ENCODE data around the gene TMC4. TPM values are rescaled to one million over a fixed set of nuclear protein-coding genes. Genes with fewer than 3 reads are reported as not detected.

TMC4 gene
- total and polyA plus RNA-seq, 7 donors = 0.66 to 55.4 (median 13.9) TPM; not detected in 2

- Histone ChIP-seq H3K27me3 (no peaks in the 10 kb centered on the region), H3K4me1 (no peaks in the 10 kb centered on the region), H3K36me3 (peaks cover 67 to 94% (median 82%) of the 10 kb centered on the region in 4 donors), H3K9me3 (no peaks in the 10 kb centered on the region), H3K4me3 (no peak overlapping the region), H3K27ac (no peak overlapping the region)
- no peak for DNase-seq
- no peak for TF ChIP-seq POLR2A (IDR thresholded peaks at IDR 0.05)
- TF ChIP-seq CTCF (IDR thresholded peaks at IDR 0.05) = no peak
- no peak for TF ChIP-seq POLR2AphosphoS5 (IDR thresholded peaks at IDR 0.05)
- TF ChIP-seq EP300 (IDR thresholded peaks at IDR 0.05) = no peak
- intact Hi-C loops (cut with DNase I) = no loop called here
- 92 to 93% methylated on average over 9 of the region's 9 CpGs for WGBS, 2 donors
Observed at GRCh38 chr19:54125713-54126112, 47.2 kb downstream of the TMC4 start.

- H3K9me3 ChIP-seq = no peaks in the 10 kb centered on the region
- TF ChIP-seq CTCF (IDR thresholded peaks at IDR 0.05) = no peak
- peaks cover 73 to 98% (median 91%) of the 10 kb centered on the region in 4 donors for H3K36me3 ChIP-seq
- H3K4me1 ChIP-seq = no peaks in the 10 kb centered on the region
- intact Hi-C loops (cut with DNase I) = no loop called here
- no peaks in the 10 kb centered on the region for H3K27me3 ChIP-seq
- H3K4me3 ChIP-seq = no peak overlapping the region
- H3K27ac ChIP-seq = no peak overlapping the region
- 95 to 96% methylated on average over 19 of the region's 19 CpGs for WGBS, 2 donors
- no peak for DNase-seq
Observed at GRCh38 chr19:54124393-54124792, 48.6 kb downstream of the TMC4 start.

- Histone ChIP-seq H3K27me3 (no peaks in the 10 kb centered on the region), H3K4me1 (no peaks in the 10 kb centered on the region), H3K4me3 (no peak overlapping the region), H3K9me3 (no peaks in the 10 kb centered on the region), H3K27ac (no peak overlapping the region), H3K36me3 (peaks cover 66 to 98% (median 87%) of the 10 kb centered on the region in 4 donors)
- WGBS, 2 donors = 95 to 96% methylated on average over 17 of the region's 17 CpGs
- DNase-seq = no peak
- intact Hi-C loops (cut with DNase I) = no loop called here
- TF ChIP-seq CTCF (IDR thresholded peaks at IDR 0.05) (no peak), POLR2AphosphoS5 (IDR thresholded peaks at IDR 0.05) (no peak), POLR2A (IDR thresholded peaks at IDR 0.05) (no peak), EP300 (IDR thresholded peaks at IDR 0.05) (no peak)
Observed at GRCh38 chr19:54123682-54124081, 49.3 kb downstream of the TMC4 start.

- TF ChIP-seq POLR2A (IDR thresholded peaks at IDR 0.05) (no peak), POLR2AphosphoS5 (IDR thresholded peaks at IDR 0.05) (no peak), EP300 (IDR thresholded peaks at IDR 0.05) (no peak), CTCF (IDR thresholded peaks at IDR 0.05) (no peak)
- no peak for DNase-seq
- WGBS, 2 donors = 43 to 83% methylated on average over 10 of the region's 10 CpGs
- no peaks in the 10 kb centered on the region for H3K9me3 ChIP-seq
- peaks cover 2 to 14% (median 9%) of the 10 kb centered on the region in 4 donors for H3K4me1 ChIP-seq
- no peak overlapping the region for H3K27ac ChIP-seq
- no peak overlapping the region for H3K4me3 ChIP-seq
- H3K36me3 ChIP-seq = peaks cover 46 to 82% (median 66%) of the 10 kb centered on the region in 4 donors
- H3K27me3 ChIP-seq = no peaks in the 10 kb centered on the region
- intact Hi-C loops (cut with DNase I) = no loop called here
Observed at GRCh38 chr19:54121259-54121658, 51.7 kb downstream of the TMC4 start.

Data from sigmoid colon (tissue), 7 donors.